GM12891 (cell line): Measurements from ENCODE around the gene ROBO1.
"Not testable (repeated sequence)": the region's sequence is repeated elsewhere in the genome, so short reads cannot be mapped to it uniquely, and the experiment has no call there.

Experiments used
- DNase-seq: peaks from one replicate; pipeline ENCODE4 v3.0.0; 2011; ENCODE audit warnings: low spot score; ENCODE audit not compliant: insufficient read length
- FAIRE-seq: peaks from 2 replicates; lab custom pipeline; 2011; peaks lifted over from hg19 to GRCh38; lab: Jason Lieb, UNC
- PAX5 ChIP-seq: IDR thresholded peaks from 2 replicates; pipeline ENCODE4 v1.6.1; 2011; ENCODE audit warnings: low read length, moderate library complexity, mild to moderate bottlenecking; ENCODE audit not compliant: insufficient read depth, severe bottlenecking
- POLR2A ChIP-seq: IDR thresholded peaks from 2 replicates; pipeline ENCODE4 v1.6.1; 2011; ENCODE audit warnings: low read depth, low read length, control low read depth
- POLR2AphosphoS5 ChIP-seq: IDR thresholded peaks from 2 replicates; pipeline ENCODE4 v1.6.1; 2011; ENCODE audit warnings: low read depth, low read length, control low read depth
- POU2F2 ChIP-seq: IDR thresholded peaks from 2 replicates; pipeline ENCODE4 v1.6.1; 2011; ENCODE audit warnings: low read depth, mild to moderate bottlenecking, control low read depth, low read length, moderate library complexity
- SPI1 ChIP-seq: IDR thresholded peaks from 2 replicates; pipeline ENCODE4 v1.6.1; 2011; ENCODE audit warnings: low read depth, low read length, control low read depth
- TAF1 ChIP-seq: IDR thresholded peaks from 2 replicates; pipeline ENCODE4 v1.6.1; 2011; ENCODE audit warnings: low read depth, low read length, control low read depth

The ROBO1 gene

DNA sequence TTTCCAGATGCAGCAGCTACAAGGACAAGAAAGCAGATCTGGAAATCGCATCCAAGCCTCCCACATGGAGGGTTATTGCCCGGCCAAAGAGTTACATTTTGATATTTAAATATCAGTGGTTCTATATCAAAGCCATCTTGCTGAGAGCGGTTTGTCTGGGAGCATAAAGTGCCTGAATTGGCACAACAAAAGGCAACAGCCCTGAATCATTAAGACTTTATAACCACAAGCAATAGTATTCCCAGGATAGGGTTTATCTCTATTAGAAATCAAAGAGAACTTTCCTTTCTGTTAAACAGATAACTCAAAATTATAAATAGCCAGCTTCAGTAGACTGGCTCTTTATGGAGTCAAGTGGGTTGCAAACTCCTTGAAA, 564.7 kb downstream of the ROBO1 start:
- no peak for DNase-seq
- TF ChIP-seq SPI1 (no peak), POU2F2 (no peak), POLR2AphosphoS5 (no peak), PAX5 (no peak), TAF1 (no peak), POLR2A (no peak)
- no peak for FAIRE-seq

GRCh38 chr3:79202471-79203143, 565.2 kb downstream of the ROBO1 start:
- FAIRE-seq = no peak
- TF ChIP-seq TAF1 (no peak), POLR2A (no peak), POU2F2 (no peak), PAX5 (no peak), POLR2AphosphoS5 (no peak), SPI1 (no peak)

DNA sequence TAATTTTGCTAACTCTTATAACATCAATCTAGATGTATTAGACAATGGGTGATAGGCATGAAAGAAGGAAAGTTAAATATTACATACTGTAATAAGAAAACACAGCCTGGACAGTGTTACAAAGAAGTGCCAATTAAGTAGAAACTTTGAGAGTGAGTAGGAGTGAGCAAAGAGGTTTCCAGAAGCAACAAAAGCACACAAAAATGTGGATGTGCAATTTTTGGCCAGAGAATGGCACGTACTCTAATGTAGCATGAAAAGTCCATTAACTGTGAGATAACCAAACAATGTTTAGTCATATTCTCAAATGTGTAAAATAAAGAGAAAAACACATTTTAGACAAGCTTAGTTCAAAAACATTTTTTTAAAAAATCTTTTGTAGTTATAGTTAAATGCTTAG, 567.3 kb downstream of the ROBO1 start:
- DNase-seq (no peak), FAIRE-seq (no peak)
- no peak for TF ChIP-seq POLR2AphosphoS5
- no peak for TF ChIP-seq PAX5
- TF ChIP-seq POLR2A = no peak
- TF ChIP-seq POU2F2 = no peak
- no peak for TF ChIP-seq SPI1
- no peak for TF ChIP-seq TAF1

More at GRCh38 chr3:79202471-79203143, 565.2 kb downstream of the ROBO1 start:
- DNase-seq = no peak

DNA sequence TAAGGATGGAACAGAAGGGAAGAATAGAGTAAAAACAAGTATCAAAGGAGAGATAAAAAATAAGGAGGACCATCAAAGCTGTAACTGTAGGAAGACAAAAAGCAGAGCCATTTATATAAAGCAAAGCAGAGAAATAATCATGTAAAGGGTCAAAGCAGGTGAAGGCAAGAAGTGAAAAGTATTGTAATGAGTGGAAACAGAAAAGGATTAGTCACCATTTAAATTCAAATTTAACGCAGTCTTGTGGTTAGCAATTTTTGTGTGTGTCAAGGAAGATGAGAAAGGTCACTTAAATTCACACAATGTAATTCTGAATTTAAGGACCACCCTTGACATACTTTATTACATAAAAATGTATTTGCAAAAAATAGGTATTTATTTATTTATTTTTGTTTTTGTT, 567.8 kb downstream of the ROBO1 start:
- no peak for FAIRE-seq
- TF ChIP-seq PAX5 = no peak
- TF ChIP-seq POLR2A = no peak
- no peak for TF ChIP-seq SPI1
- no peak for TF ChIP-seq TAF1
- no peak for TF ChIP-seq POU2F2
- no peak for TF ChIP-seq POLR2AphosphoS5

DNA sequence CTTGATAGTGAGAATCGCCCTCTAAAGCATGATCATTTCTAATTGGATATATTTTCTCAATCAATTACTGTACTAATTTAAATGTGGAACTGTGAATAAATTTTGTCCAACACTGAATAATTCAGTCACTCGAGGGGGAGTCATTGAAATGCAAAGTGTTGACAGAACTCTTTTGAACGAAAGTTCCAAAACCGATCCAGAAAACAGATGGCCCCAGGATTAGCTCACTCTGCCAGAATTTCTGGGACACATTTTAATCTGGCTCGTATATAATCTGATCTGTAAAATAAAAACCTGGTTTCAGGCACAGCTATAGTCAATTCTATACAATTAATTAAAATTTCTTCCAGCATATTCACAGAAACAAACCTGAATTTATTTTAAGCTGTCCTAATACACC, 580.4 kb downstream of the ROBO1 start:
- DNase-seq (no peak), FAIRE-seq (no peak)
- no peak for TF ChIP-seq TAF1
- no peak for TF ChIP-seq PAX5
- TF ChIP-seq SPI1 = no peak
- no peak for TF ChIP-seq POLR2A
- no peak for TF ChIP-seq POLR2AphosphoS5
- no peak for TF ChIP-seq POU2F2

More for the DNA sequence above, 567.8 kb downstream of the ROBO1 start:
- DNase-seq = no peak

GRCh38 chr3:79184251-79184650, 583.5 kb downstream of the ROBO1 start:
- TF ChIP-seq POLR2A (no peak), POU2F2 (no peak), SPI1 (no peak), PAX5 (no peak), TAF1 (no peak), POLR2AphosphoS5 (no peak)
- FAIRE-seq = no peak
- DNase-seq = no peak

GRCh38 chr3:79183496-79183895, 584.3 kb downstream of the ROBO1 start:
- FAIRE-seq (no peak), DNase-seq (no peak)
- TF ChIP-seq SPI1 (no peak), PAX5 (no peak), POLR2A (no peak), TAF1 (no peak), POU2F2 (no peak), POLR2AphosphoS5 (no peak)

DNA sequence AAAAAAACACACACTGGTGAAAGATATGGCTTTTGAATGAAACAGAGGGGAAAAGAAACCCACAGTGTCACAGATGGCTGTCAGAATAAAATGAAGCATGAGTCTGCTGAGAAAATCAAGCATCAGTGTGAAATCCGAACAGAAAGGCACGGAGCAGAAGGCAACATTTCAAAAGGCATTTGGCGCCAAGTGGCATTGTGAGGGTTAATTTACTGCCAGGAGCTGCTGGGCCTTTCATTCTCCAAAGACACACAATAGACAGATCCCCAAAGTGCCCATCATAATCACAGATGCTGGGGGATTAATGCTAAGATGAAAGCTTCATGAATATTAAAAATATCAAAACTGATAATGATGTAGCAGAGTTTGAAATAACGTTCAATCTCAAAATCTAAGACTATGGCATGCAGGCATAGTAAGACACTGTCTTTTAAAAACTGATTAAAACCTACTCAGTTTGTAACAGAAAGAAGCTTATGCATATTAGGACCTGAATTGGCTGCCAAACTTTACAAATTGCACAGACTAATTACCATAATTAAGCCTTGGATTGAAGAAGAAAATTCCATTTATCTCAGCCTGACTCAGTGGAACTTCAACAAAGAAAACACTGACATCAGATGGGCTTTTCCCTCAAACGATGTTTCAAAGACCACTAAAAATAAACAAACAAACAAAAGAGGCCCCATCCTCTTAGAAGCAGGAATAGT, 589.2 kb downstream of the ROBO1 start:
- FAIRE-seq = no peak
- TF ChIP-seq SPI1 (no peak), PAX5 (no peak), POLR2A (no peak), POLR2AphosphoS5 (no peak), TAF1 (no peak), POU2F2 (no peak)
- DNase-seq = no peak

GRCh38 chr3:79175870-79176269, 591.9 kb downstream of the ROBO1 start:
- TF ChIP-seq SPI1 (no peak), TAF1 (no peak), POU2F2 (no peak), POLR2A (no peak), POLR2AphosphoS5 (no peak), PAX5 (no peak)
- FAIRE-seq (no peak), DNase-seq (no peak)

DNA sequence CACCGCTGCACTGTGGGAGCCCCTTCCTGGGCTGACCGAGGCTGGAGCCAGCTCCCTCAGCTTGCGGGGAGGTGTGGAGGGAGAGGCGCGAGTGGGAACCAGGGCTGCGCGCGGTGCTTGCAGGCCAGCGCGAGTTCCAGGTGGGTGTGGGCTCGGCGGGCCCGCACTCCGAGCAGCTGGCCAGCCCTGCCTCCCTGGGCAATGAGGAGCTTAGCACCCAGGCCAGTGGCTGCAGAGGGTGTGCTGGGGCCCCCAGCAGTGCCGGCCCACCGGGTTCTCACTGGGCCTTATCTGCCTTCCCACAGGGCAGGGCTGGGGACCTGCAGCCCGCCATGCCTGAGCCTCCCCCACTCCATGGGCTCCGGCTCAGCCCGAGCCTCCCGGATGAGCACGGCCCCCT, 594.5 kb downstream of the ROBO1 start:
- DNase-seq, FAIRE-seq: not testable (repeated sequence)
